WTC11 (cell line): ENCODE results near the gene PLEKHA1.

Source experiments
- ATF3 ChIP-seq: sonication (generic); formaldehyde crosslinking; conservative IDR thresholded peaks from 2 replicates; pipeline ENCODE4 v1.8.1; 2022; ENCODE audit warnings: mild to moderate bottlenecking, missing genetic modification reagents
- CTCF ChIP-seq: fragments of 200-600 bp; IDR thresholded peaks from 2 replicates; pipeline ENCODE4 v1.8.0; 2022; ENCODE audit warnings: antibody characterized with exemption
- E2F5 ChIP-seq: sonication (generic); formaldehyde crosslinking; IDR thresholded peaks from 2 replicates; pipeline ENCODE4 v1.8.1; 2022; ENCODE audit warnings: mild to moderate bottlenecking, moderate library complexity, missing genetic modification reagents
- ESRRA ChIP-seq: sonication (generic); formaldehyde crosslinking; IDR thresholded peaks from 2 replicates; pipeline ENCODE4 v1.8.1; 2022; ENCODE audit warnings: mild to moderate bottlenecking, missing genetic modification reagents, borderline replicate concordance
- FOXK1 ChIP-seq: sonication (generic); formaldehyde crosslinking; IDR thresholded peaks from 2 replicates; pipeline ENCODE4 v1.8.0; 2022; ENCODE audit warnings: mild to moderate bottlenecking, moderate library complexity, missing genetic modification reagents
- IRF2 ChIP-seq: sonication (generic); formaldehyde crosslinking; IDR thresholded peaks from 2 replicates; pipeline ENCODE4 v1.8.0; 2022; ENCODE audit warnings: low read depth, missing genetic modification reagents, borderline replicate concordance
- MAX ChIP-seq: sonication (generic); formaldehyde crosslinking; IDR thresholded peaks from 2 replicates; pipeline ENCODE4 v1.8.0; 2022; ENCODE audit warnings: mild to moderate bottlenecking, missing genetic modification reagents
- NFYB ChIP-seq: sonication (generic); formaldehyde crosslinking; conservative IDR thresholded peaks from 2 replicates; pipeline ENCODE4 v1.8.0; 2022; ENCODE audit warnings: low read depth, missing genetic modification reagents
- NR2C2 ChIP-seq: sonication (generic); formaldehyde crosslinking; IDR thresholded peaks from 2 replicates; pipeline ENCODE4 v1.8.0; 2022; ENCODE audit warnings: mild to moderate bottlenecking, missing genetic modification reagents
- PREB ChIP-seq: sonication (generic); formaldehyde crosslinking; IDR thresholded peaks from 2 replicates; pipeline ENCODE4 v1.8.1; 2022; ENCODE audit warnings: mild to moderate bottlenecking, missing genetic modification reagents, moderate library complexity, borderline replicate concordance
- TCF7 ChIP-seq: sonication (generic); formaldehyde crosslinking; IDR thresholded peaks from 2 replicates; pipeline ENCODE4 v1.8.0; 2022; ENCODE audit warnings: mild to moderate bottlenecking, low read depth, missing genetic modification reagents, moderate library complexity

GRCh38 chr10:122449153-122449552 is 74.6 kb downstream of the PLEKHA1 start:
- TF ChIP-seq PREB (CRISPR knock-in tag) (no peak), MAX (CRISPR knock-in tag) (no peak), CTCF (no peak), IRF2 (CRISPR knock-in tag) (no peak), E2F5 (CRISPR knock-in tag) (no peak), TCF7 (no peak), NR2C2 (CRISPR knock-in tag) (no peak), ATF3 (CRISPR knock-in tag) (no peak), NFYB (no peak), FOXK1 (no peak), ESRRA (CRISPR knock-in tag) (no peak)
